ENCODE data around the gene ATIC. TPM values are rescaled to one million over a fixed set of nuclear protein-coding genes. Genes with fewer than 3 reads are reported as not detected.

Gene ATIC
- total RNA-seq, 1 experiment from 2014 or later = 295 TPM

GRCh38 chr2:215369181-215369760 is 57.4 kb downstream of the ATIC start:
- no peak overlapping the region for H2BK20ac ChIP-seq (ENCODE audit: low read depth, low read length, poor library complexity, severe bottlenecking)
- no peak overlapping the region for H3K18ac ChIP-seq (ENCODE audit: insufficient read length, low read depth, low read length)
- no peaks in the 10 kb centered on the region for H3K27me3 Mint-ChIP-seq (ENCODE audit: low read depth)
- WGBS (ENCODE audit: extremely low coverage, insufficient read length, low lambda C conversion rate) = no CpG with 5 or more reads among the region's 3 CpGs
- no peak overlapping the region for H2BK5ac ChIP-seq (ENCODE audit: insufficient read length, low read length)
- TF ChIP-seq CTCF (conservative IDR thresholded peaks at IDR 0.05) = no peak
- no peak overlapping the region for H3K56ac ChIP-seq (ENCODE audit: insufficient read length, low read depth, low read length)
- no peaks in the 10 kb centered on the region for H3K9me3 Mint-ChIP-seq
- H4K91ac ChIP-seq (ENCODE audit: insufficient read length, low read depth, low read length) = no peak overlapping the region
- H2AFZ ChIP-seq (ENCODE audit: low read length) = no peak overlapping the region
- no peaks in the 10 kb centered on the region for H3K4me1 ChIP-seq (ENCODE audit: insufficient read depth, low read length)
- H3K79me1 ChIP-seq (ENCODE audit: insufficient read depth, low read depth, low read length, poor library complexity, severe bottlenecking) = no peaks in the 10 kb centered on the region
- no peaks in the 10 kb centered on the region for H3K23me2 ChIP-seq (ENCODE audit: insufficient read length, low read depth, low read length, poor library complexity, severe bottlenecking)
- H3K4me1 Mint-ChIP-seq = no peaks in the 10 kb centered on the region
- H3K4me2 ChIP-seq (ENCODE audit: insufficient read depth, insufficient read length, low read length) = no peak overlapping the region
- H4K8ac ChIP-seq (replicated peaks; ENCODE audit: insufficient read length, low read depth, low read length) = no peak overlapping the region
- no peaks in the 10 kb centered on the region for H3K79me2 ChIP-seq (ENCODE audit: insufficient read depth, low read length)
- H3K36me3 Mint-ChIP-seq (ENCODE audit: insufficient read depth in 1 of 3, low read depth in 3 of 3) = peaks cover 12 to 44% (median 25%) of the 10 kb centered on the region in 3 experiments
- no peak overlapping the region for H3K27ac ChIP-seq (ENCODE audit: insufficient read length, low read depth, low read length)
- no peak overlapping the region for H3T11ph ChIP-seq (ENCODE audit: low read length)
- no peak for DNase-seq
- H3K14ac ChIP-seq (ENCODE audit: insufficient read depth, low read length) = no peak overlapping the region
- H4K5ac ChIP-seq (ENCODE audit: insufficient read length, low read depth, low read length) = no peak overlapping the region
- H2BK15ac ChIP-seq (ENCODE audit: low read depth, low read length) = no peak overlapping the region
- no peak overlapping the region for H2AK5ac ChIP-seq (ENCODE audit: insufficient read length, low read length)
- no peak overlapping the region for H2BK12ac ChIP-seq (ENCODE audit: insufficient read length, low read depth, low read length)
- no peak overlapping the region for H3K4me3 Mint-ChIP-seq
- H3K9me3 ChIP-seq (ENCODE audit: control insufficient read depth, low read depth, low read length) = no peaks in the 10 kb centered on the region
- H3K23ac ChIP-seq (ENCODE audit: insufficient read length, low read depth, low read length) = no peak overlapping the region
- no peak overlapping the region; a peak in 2 of 7 replicates for H3K27ac Mint-ChIP-seq
- H2BK120ac ChIP-seq (ENCODE audit: low read depth, low read length, poor library complexity, severe bottlenecking) = no peak overlapping the region
- no peaks in the 10 kb centered on the region for H4K20me1 ChIP-seq (ENCODE audit: control insufficient read depth, insufficient read depth, insufficient read length)
- no peaks in the 10 kb centered on the region for H3K27me3 ChIP-seq (ENCODE audit: insufficient read depth, low read length)
- H3K4ac ChIP-seq (ENCODE audit: low read depth, low read length) = no peak overlapping the region
- no peak overlapping the region for H3K9ac ChIP-seq (ENCODE audit: extremely low read depth, insufficient read length, low read length)

Data from H9 (cell line).